ENCODE data around the gene CIBAR2. TPM values are rescaled to one million over a fixed set of nuclear protein-coding genes. Genes with fewer than 3 reads are reported as not detected.

The CIBAR2 gene
- total RNA-seq, 6 experiments from 2014 or later: not detected

DNA sequence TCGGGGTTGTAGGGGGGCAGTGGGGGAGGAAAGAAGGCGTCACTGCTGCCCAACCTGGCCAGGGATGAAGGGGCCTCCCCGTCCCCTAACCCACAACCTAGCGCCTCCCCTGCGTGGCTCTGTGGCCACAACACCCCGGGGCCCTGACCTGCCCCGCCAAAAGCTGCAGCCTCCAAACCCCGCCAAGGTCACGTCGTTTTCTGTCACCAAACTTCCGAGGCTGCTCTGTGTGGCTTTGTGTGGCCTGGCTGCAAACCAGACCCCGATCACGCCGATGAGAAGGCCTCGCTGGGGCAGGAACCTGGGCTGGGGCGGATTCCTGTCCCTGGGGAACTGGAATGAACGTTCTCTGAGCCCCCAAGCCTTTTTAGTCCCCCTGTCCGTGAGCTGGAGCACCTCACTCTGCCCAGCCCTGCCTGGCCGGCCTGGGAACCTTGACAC is 30.5 kb upstream of the CIBAR2 start:
- H3K9me3 Mint-ChIP-seq: no peaks in the 10 kb centered on the region
- DNase-seq: no peak
- peaks cover 57% of the 10 kb centered on the region for H3K4me1 Mint-ChIP-seq (ENCODE audit: low read depth)
- H3K36me3 Mint-ChIP-seq (ENCODE audit: low read depth): no peaks in the 10 kb centered on the region
- TF ChIP-seq CTCF (IDR thresholded peaks at IDR 0.05): no peak
- H3K27ac Mint-ChIP-seq: no peak overlapping the region
- peaks cover 4% of the 10 kb centered on the region; the same call in 1 of the 2 replicates for H3K27me3 Mint-ChIP-seq (ENCODE audit: insufficient read depth)
- H3K4me3 Mint-ChIP-seq: no peak overlapping the region

DNA sequence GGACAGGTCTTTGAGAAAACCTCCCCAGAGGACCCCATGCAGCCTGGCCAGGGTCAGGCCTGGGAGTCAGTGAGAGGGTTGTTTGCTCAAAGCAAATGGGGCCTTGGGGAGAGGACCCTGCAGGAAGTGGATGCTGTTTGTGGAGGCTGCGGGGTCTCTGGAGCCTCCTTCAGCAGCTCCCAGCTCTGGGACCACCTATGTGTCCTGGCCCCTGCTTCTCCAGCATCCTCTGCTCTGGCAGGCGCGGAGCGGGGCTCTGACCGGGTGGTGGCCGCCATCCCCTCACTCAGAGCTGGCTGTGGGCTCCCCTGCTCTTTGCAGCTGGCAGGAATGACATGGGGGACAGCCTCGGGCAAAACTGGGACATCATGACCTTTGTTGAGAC is 29.8 kb upstream of the CIBAR2 start:
- Mint-ChIP-seq H3K27ac (no peak overlapping the region), H3K4me1 (ENCODE audit: low read depth) (peaks cover 56% of the 10 kb centered on the region), H3K4me3 (no peak overlapping the region), H3K27me3 (ENCODE audit: insufficient read depth) (peaks cover 4% of the 10 kb centered on the region; the same call in 1 of the 2 replicates), H3K9me3 (no peaks in the 10 kb centered on the region), H3K36me3 (ENCODE audit: low read depth) (no peaks in the 10 kb centered on the region)
- no peak for DNase-seq
- TF ChIP-seq CTCF (IDR thresholded peaks at IDR 0.05): no peak

GRCh38 chr16:85141491-85142128 is 29.3 kb upstream of the CIBAR2 start:
- Mint-ChIP-seq H3K27me3 (ENCODE audit: insufficient read depth) (peaks cover 4% of the 10 kb centered on the region; the same call in 1 of the 2 replicates), H3K36me3 (ENCODE audit: low read depth) (no peaks in the 10 kb centered on the region), H3K27ac (no peak overlapping the region), H3K4me3 (no peak overlapping the region), H3K4me1 (ENCODE audit: low read depth) (peaks cover 56% of the 10 kb centered on the region), H3K9me3 (no peaks in the 10 kb centered on the region)
- no peak for TF ChIP-seq CTCF (IDR thresholded peaks at IDR 0.05)
- DNase-seq: no peak

DNA sequence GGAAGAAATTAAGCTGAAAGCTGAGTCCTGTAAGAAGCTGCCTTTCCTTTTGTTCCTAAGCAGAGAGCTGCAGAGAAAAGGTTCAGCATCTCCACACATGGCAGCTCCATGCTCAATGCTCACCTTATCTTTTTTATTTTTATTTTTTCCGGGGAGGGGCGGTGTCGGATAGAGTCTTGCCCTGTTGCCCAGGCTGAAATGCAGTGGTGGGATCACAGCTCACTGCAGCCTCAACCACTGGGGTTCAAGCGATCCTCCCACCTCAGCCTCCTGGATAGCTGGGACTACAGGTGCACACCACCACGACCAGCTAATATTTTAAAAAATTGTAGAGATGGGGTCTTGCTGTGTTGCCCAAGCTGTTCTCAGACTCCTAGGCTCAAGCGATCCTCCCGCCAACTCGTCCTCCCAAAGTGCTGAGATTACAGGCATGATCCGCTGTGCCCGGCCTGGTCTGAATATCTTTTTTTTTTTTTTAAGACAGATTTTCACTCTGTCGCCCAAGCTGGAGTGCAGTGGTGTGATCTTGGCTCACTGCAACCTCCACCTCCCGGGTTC is 28.3 kb upstream of the CIBAR2 start:
- no peak for TF ChIP-seq CTCF (IDR thresholded peaks at IDR 0.05)
- Mint-ChIP-seq H3K27me3 (ENCODE audit: insufficient read depth) (peaks cover 4% of the 10 kb centered on the region; the same call in 1 of the 2 replicates), H3K4me3 (no peak overlapping the region), H3K27ac (no peak overlapping the region), H3K9me3 (no peaks in the 10 kb centered on the region), H3K36me3 (ENCODE audit: low read depth) (no peaks in the 10 kb centered on the region), H3K4me1 (ENCODE audit: low read depth) (peaks cover 60% of the 10 kb centered on the region)
- no peak for DNase-seq

DNA sequence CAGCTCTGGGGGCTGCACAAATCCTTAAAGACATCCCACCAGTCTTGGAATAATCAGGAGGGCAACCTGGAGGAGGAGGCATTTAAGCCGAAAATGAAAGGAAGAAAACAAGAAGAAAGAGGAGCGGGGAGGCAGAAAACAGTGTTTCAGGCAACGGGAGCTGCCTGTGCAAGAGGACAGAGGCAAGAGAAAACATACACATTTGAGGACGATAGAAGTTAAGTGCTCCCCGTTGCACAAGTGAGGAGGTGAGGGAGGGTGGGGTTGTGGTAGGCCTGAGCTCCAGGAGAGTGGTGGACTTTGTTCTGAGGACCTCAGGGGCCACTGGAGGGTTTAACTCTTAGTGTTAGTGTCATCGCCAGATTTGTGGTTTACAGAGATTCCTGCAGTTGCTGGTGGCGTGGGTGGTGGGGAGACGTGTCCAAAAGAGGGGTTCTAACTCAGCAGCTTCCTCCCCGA is 27.6 kb upstream of the CIBAR2 start:
- H3K27ac Mint-ChIP-seq: no peak overlapping the region
- H3K4me3 Mint-ChIP-seq: no peak overlapping the region
- H3K36me3 Mint-ChIP-seq (ENCODE audit: low read depth): no peaks in the 10 kb centered on the region
- H3K27me3 Mint-ChIP-seq (ENCODE audit: insufficient read depth): peaks cover 4% of the 10 kb centered on the region; the same call in 1 of the 2 replicates
- TF ChIP-seq CTCF (IDR thresholded peaks at IDR 0.05): no peak
- H3K4me1 Mint-ChIP-seq (ENCODE audit: low read depth): peaks cover 64% of the 10 kb centered on the region
- H3K9me3 Mint-ChIP-seq: no peaks in the 10 kb centered on the region
- no peak for DNase-seq

Measured in HFFc6 (cell line).